ENCODE data around the gene RBM7. TPM values are rescaled to one million over a fixed set of nuclear protein-coding genes. Genes with fewer than 3 reads are reported as not detected.

Gene RBM7
- total and polyA plus RNA-seq, 2 of the 8 experiments (the other 6 are each of a cell fraction or from before 2014, with no cell fraction given): 18.0 to 45.7 TPM

DNA sequence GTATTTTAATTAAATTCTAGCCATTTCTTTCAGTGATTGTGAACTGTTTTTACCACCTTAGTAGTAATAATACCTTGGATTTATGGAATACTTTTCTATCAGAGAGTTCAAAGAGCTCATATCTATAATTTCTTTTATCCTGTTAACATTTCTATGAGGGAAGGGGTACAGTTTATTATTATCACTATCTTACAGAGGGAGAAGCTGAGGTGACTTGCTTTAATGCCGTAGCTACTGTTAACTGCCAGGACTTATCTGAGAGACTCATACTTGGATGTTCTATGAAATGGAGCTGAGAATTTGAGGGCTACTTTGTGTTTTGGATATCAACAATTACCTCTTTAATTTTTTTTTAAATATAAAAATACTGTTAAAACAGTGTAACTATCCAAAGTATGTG, 42.1 kb downstream of the RBM7 start (continued):
- no peak for TF ChIP-seq PHF8 (conservative IDR thresholded peaks at IDR 0.05; ENCODE audit: low read depth, low read length)
- no peak for TF ChIP-seq EGR1 (IDR thresholded peaks at IDR 0.05; ENCODE audit: borderline replicate concordance, low read depth, low read length)
- TF ChIP-seq KDM5A (IDR thresholded peaks at IDR 0.05; ENCODE audit: low read length): no peak
- no peak for TF ChIP-seq BRCA1 (IDR thresholded peaks at IDR 0.05; ENCODE audit: low read depth, low read length)
- TF ChIP-seq RAD21 (IDR thresholded peaks at IDR 0.05 in 1 of 2, conservative IDR thresholded peaks at IDR 0.05 in 1 of 2; ENCODE audit: low read depth in 2 of 2, low read length in 2 of 2): no peak
- no peak for TF ChIP-seq SUZ12 (IDR thresholded peaks at IDR 0.05; ENCODE audit: low read length)
- TF ChIP-seq POU5F1 (IDR thresholded peaks at IDR 0.05; ENCODE audit: low read depth, low read length): no peak
- no peak for TF ChIP-seq CHD2 (IDR thresholded peaks at IDR 0.05; ENCODE audit: low read length)
- no peak for TF ChIP-seq ASH2L (IDR thresholded peaks at IDR 0.05; ENCODE audit: low read length)
- no peak for TF ChIP-seq RFX5 (IDR thresholded peaks at IDR 0.05; ENCODE audit: borderline replicate concordance, low read depth, low read length)
- no peak for TF ChIP-seq TBP (IDR thresholded peaks at IDR 0.05; ENCODE audit: low read depth, low read length)
